GM12864 (cell line): ENCODE results near the gene LHPP.
"Not testable (repeated sequence)": the region's sequence is repeated elsewhere in the genome, so short reads cannot be mapped to it uniquely, and the experiment has no call there.

Source experiments
- DNase-seq: peaks from one replicate; pipeline ENCODE4 v3.0.0-alpha.2; 2011; ENCODE audit warnings: low read depth
- H3K4me3 ChIP-seq: 2 replicates; pipeline ENCODE4 v1.5.1; 2011; ENCODE audit warnings: mild to moderate bottlenecking, low read depth, low read length, control low read depth
- TF ChIP-seq, protein P1 (sequence below): IDR thresholded peaks from 2 replicates; pipeline ENCODE4 v1.5.1; 2011; ENCODE audit warnings: low read depth, mild to moderate bottlenecking, moderate library complexity, low read length, control low read depth, inconsistent platforms; ENCODE audit errors: missing control alignments

The LHPP gene

GRCh38 chr10:124430077-124430476 lies 31.5 kb upstream of the LHPP start:
- no peak overlapping the region for H3K4me3 ChIP-seq
- TF ChIP-seq, protein P1, sequence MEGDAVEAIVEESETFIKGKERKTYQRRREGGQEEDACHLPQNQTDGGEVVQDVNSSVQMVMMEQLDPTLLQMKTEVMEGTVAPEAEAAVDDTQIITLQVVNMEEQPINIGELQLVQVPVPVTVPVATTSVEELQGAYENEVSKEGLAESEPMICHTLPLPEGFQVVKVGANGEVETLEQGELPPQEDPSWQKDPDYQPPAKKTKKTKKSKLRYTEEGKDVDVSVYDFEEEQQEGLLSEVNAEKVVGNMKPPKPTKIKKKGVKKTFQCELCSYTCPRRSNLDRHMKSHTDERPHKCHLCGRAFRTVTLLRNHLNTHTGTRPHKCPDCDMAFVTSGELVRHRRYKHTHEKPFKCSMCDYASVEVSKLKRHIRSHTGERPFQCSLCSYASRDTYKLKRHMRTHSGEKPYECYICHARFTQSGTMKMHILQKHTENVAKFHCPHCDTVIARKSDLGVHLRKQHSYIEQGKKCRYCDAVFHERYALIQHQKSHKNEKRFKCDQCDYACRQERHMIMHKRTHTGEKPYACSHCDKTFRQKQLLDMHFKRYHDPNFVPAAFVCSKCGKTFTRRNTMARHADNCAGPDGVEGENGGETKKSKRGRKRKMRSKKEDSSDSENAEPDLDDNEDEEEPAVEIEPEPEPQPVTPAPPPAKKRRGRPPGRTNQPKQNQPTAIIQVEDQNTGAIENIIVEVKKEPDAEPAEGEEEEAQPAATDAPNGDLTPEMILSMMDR: no peak
- no peak for DNase-seq

DNA sequence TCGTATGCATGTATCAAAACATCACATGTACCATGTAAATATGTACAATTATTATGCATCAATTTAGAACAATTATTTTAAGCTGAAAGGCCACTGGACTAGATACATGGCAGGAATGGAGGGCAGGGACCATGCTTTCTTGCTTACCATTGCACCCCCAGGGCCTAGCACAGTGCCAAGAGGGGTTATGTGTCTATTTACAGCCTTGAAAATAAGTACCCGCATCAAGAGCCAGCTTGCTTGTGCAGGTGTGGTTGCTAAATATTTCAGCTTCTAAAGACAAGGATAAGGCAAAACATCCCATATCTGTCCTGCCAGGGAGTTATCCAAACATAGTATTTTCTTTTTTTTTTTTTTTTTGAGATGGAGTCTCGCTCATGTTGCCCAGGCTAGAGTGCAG lies 28.2 kb upstream of the LHPP start:
- H3K4me3 ChIP-seq: no peak overlapping the region
- DNase-seq: no peak
- TF ChIP-seq, protein P1: no peak

DNA sequence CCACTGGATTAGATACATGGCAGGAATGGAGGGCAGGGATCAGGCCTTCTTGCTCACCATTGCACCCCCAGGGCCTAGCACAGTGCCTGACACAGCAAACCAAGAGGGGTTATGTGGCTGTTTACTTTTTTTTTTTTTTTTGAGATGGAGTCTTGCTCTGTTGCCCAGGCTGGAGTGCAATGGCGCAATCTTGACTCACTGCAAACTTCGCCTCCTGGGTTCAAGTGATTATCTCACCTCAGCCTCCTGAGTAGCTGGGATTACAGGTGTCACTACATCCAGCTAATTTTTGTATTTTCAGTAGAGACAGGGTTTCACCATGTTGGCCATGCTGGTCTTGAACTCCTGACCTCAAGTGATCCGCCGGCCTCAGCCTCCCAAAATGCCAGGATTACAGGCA lies 25.9 kb upstream of the LHPP start:
- not testable (repeated sequence) for H3K4me3 ChIP-seq, DNase-seq

DNA sequence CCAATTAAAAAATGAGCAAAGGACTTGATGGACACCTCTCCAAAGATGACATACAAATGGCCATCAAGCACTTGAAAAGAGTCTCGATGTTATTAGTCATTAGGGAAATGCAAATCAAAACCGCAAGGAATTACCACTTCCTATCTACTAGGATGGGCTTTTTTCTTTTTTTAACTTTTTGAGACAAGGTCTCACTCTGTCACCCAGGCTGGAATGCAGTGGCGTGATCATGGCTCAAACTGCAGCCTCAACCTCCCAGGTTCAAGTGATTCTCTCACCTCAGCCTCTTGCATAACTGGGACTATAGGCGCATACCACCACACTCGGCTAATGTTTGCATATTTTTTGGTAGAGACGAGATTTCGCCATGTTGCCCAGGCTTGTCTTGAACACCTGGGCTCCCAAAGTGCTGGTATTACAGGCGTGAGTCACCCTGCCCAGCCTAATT lies 25.4 kb upstream of the LHPP start:
- TF ChIP-seq, protein P1: no peak
- DNase-seq: peak; percentile 36
- H3K4me3 ChIP-seq: no peak overlapping the region

GRCh38 chr10:124441694-124442093 lies 19.9 kb upstream of the LHPP start:
- H3K4me3 ChIP-seq, DNase-seq: not testable (repeated sequence)

DNA sequence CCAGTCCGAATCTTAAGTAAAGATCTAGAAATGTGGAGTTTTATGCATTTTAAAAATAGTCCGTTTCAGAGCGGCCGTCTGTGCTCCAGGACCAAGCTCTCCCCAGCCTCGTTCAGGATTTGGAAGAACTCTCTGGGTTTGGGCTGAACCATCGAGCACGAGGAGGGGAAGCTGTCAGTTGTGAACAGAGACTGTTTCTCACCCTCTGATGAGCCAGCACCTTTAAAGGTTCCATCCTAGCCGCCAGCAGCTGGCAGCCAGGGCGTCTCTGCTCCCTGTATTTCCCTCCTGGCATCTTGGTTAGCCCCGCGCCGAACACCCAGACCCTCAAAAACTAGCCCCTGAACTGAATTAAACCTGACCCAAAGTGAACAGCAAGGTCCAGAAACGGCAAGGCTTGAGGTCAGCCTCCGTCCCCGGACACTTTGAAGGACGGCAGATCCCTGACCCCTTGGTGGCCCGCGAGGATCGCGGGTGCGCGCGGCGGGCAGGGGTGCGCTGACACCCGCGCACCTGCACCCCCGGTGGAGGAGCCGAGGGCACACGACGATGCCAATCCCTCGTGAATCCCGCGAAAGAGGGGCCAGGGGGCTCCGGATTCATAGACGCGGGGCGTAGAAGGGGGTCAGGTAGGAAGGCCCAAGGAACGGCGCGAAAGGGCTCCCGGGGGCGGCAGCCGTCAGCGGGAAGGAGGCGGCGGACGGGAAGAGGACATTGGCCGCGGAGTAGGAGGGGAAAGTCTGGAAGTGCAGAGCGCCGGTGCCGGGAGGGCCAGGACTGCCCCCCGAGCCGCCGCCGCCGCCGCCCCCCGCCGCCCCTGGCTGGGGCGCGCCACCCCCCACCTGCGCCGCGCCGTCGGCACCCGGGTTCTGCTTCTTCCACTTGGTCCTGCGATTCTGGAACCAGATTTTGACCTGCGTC lies 14.5 kb upstream of the LHPP start:
- no peak for DNase-seq
- TF ChIP-seq, protein P1: no peak
- H3K4me3 ChIP-seq: no peak overlapping the region

GRCh38 chr10:124447751-124448466 lies 13.7 kb upstream of the LHPP start:
- H3K4me3 ChIP-seq: no peak overlapping the region
- no peak for DNase-seq
- TF ChIP-seq, protein P1: no peak

- no peak overlapping the region for H3K4me3 ChIP-seq
- no peak for DNase-seq
- TF ChIP-seq, protein P1: no peak
Measured at GRCh38 chr10:124448696-124449169, 12.9 kb upstream of the LHPP start.
